ENCODE results near the gene NFASC. TPM values are rescaled to one million over a fixed set of nuclear protein-coding genes. Genes with fewer than 3 reads are reported as not detected.

The NFASC gene
- total RNA-seq, 1 donor from 2014 or later: 29.6 TPM

- Histone ChIP-seq H3K79me2 (ENCODE audit: insufficient read depth, low read length) (no peaks in the 10 kb centered on the region), H3K27me3 (ENCODE audit: insufficient read depth, low read length) (no peaks in the 10 kb centered on the region), H4K20me1 (ENCODE audit: insufficient read depth, low read length) (no peaks in the 10 kb centered on the region), H3K4me2 (ENCODE audit: low read length) (no peak overlapping the region), H3K36me3 (ENCODE audit: insufficient read depth, low read length) (no peaks in the 10 kb centered on the region), H3K4me3 (ENCODE audit: insufficient read depth, low read depth, low read length) (no peak overlapping the region), H2AFZ (ENCODE audit: low read depth, low read length) (no peak overlapping the region), H3K9me3 (ENCODE audit: insufficient read depth, low read depth, low read length) (no peaks in the 10 kb centered on the region), H3K27ac (ENCODE audit: low read depth, low read length) (no peak overlapping the region), H3K9ac (ENCODE audit: low read length) (no peak overlapping the region), H3K4me1 (ENCODE audit: insufficient read depth, low read length) (peaks cover 10% of the 10 kb centered on the region)
- H3K9me3 Mint-ChIP-seq (ENCODE audit: unreplicated experiment): peaks cover 8% of the 10 kb centered on the region
- peaks cover 16% of the 10 kb centered on the region for H3K4me1 Mint-ChIP-seq (ENCODE audit: low read depth, unreplicated experiment)
- no peak overlapping the region for H3K4me3 Mint-ChIP-seq (ENCODE audit: unreplicated experiment)
- H3K36me3 Mint-ChIP-seq (ENCODE audit: low read depth, unreplicated experiment): peaks cover 34% of the 10 kb centered on the region
- peaks cover 33% of the 10 kb centered on the region for H3K27me3 Mint-ChIP-seq (ENCODE audit: low read depth, unreplicated experiment)
- no peak overlapping the region for H3K27ac Mint-ChIP-seq (ENCODE audit: unreplicated experiment)
- no peak for FAIRE-seq
- TF ChIP-seq EZH2 (IDR thresholded peaks at IDR 0.05; ENCODE audit: insufficient read depth, low read length): no peak
- no peak for TF ChIP-seq CTCF (IDR thresholded peaks at IDR 0.05; ENCODE audit: insufficient read depth, low read depth, low read length)
- DNase-seq (ENCODE audit: low read depth): no peak
Measured at GRCh38 chr1:204968951-204969350, 98.3 kb downstream of the NFASC start.

- Histone ChIP-seq H4K20me1 (ENCODE audit: insufficient read depth, low read length) (no peaks in the 10 kb centered on the region), H3K36me3 (ENCODE audit: insufficient read depth, low read length) (no peaks in the 10 kb centered on the region), H3K4me2 (ENCODE audit: low read length) (no peak overlapping the region), H2AFZ (ENCODE audit: low read depth, low read length) (no peak overlapping the region), H3K9ac (ENCODE audit: low read length) (no peak overlapping the region), H3K27ac (ENCODE audit: low read depth, low read length) (no peak overlapping the region), H3K4me1 (ENCODE audit: insufficient read depth, low read length) (peaks cover 10% of the 10 kb centered on the region), H3K27me3 (ENCODE audit: insufficient read depth, low read length) (no peaks in the 10 kb centered on the region), H3K4me3 (ENCODE audit: insufficient read depth, low read depth, low read length) (no peak overlapping the region), H3K79me2 (ENCODE audit: insufficient read depth, low read length) (no peaks in the 10 kb centered on the region), H3K9me3 (ENCODE audit: insufficient read depth, low read depth, low read length) (no peaks in the 10 kb centered on the region)
- peaks cover 32% of the 10 kb centered on the region for H3K36me3 Mint-ChIP-seq (ENCODE audit: low read depth, unreplicated experiment)
- TF ChIP-seq CTCF (IDR thresholded peaks at IDR 0.05; ENCODE audit: insufficient read depth, low read depth, low read length): no peak
- no peak for TF ChIP-seq EZH2 (IDR thresholded peaks at IDR 0.05; ENCODE audit: insufficient read depth, low read length)
- H3K27me3 Mint-ChIP-seq (ENCODE audit: low read depth, unreplicated experiment): peaks cover 20% of the 10 kb centered on the region
- DNase-seq (ENCODE audit: low read depth): no peak
- H3K4me1 Mint-ChIP-seq (ENCODE audit: low read depth, unreplicated experiment): peaks cover 16% of the 10 kb centered on the region
- no peak overlapping the region for H3K27ac Mint-ChIP-seq (ENCODE audit: unreplicated experiment)
- FAIRE-seq: no peak
- H3K9me3 Mint-ChIP-seq (ENCODE audit: unreplicated experiment): peaks cover 4% of the 10 kb centered on the region
- no peak overlapping the region for H3K4me3 Mint-ChIP-seq (ENCODE audit: unreplicated experiment)
Measured at GRCh38 chr1:204970937-204971336, 100.3 kb downstream of the NFASC start.

GRCh38 chr1:204971517-204972336 lies 101.1 kb downstream of the NFASC start:
- peaks cover 2% of the 10 kb centered on the region for H3K9me3 Mint-ChIP-seq (ENCODE audit: unreplicated experiment)
- H3K4me1 Mint-ChIP-seq (ENCODE audit: low read depth, unreplicated experiment): peaks cover 16% of the 10 kb centered on the region
- no peak overlapping the region for H3K27ac ChIP-seq (ENCODE audit: low read depth, low read length)
- H3K4me3 ChIP-seq (ENCODE audit: insufficient read depth, low read depth, low read length): no peak overlapping the region
- no peaks in the 10 kb centered on the region for H4K20me1 ChIP-seq (ENCODE audit: insufficient read depth, low read length)
- no peak overlapping the region for H3K9ac ChIP-seq (ENCODE audit: low read length)
- H3K27me3 ChIP-seq (ENCODE audit: insufficient read depth, low read length): no peaks in the 10 kb centered on the region
- no peaks in the 10 kb centered on the region for H3K9me3 ChIP-seq (ENCODE audit: insufficient read depth, low read depth, low read length)
- FAIRE-seq (peak; percentile 80), DNase-seq (ENCODE audit: low read depth) (peak; percentile 77)
- H3K79me2 ChIP-seq (ENCODE audit: insufficient read depth, low read length): no peaks in the 10 kb centered on the region
- no peaks in the 10 kb centered on the region for H3K36me3 ChIP-seq (ENCODE audit: insufficient read depth, low read length)
- TF ChIP-seq CTCF (IDR thresholded peaks at IDR 0.05; ENCODE audit: insufficient read depth, low read depth, low read length) (no peak), EZH2 (IDR thresholded peaks at IDR 0.05; ENCODE audit: insufficient read depth, low read length) (no peak)
- H2AFZ ChIP-seq (ENCODE audit: low read depth, low read length): no peak overlapping the region
- peak overlapping the region; percentile 15 for H3K4me3 Mint-ChIP-seq (ENCODE audit: unreplicated experiment)
- H3K27me3 Mint-ChIP-seq (ENCODE audit: low read depth, unreplicated experiment): peaks cover 20% of the 10 kb centered on the region
- peaks cover 10% of the 10 kb centered on the region for H3K4me1 ChIP-seq (ENCODE audit: insufficient read depth, low read length)
- peak overlapping the region; percentile 26 for H3K4me2 ChIP-seq (ENCODE audit: low read length)
- H3K27ac Mint-ChIP-seq (ENCODE audit: unreplicated experiment): peak overlapping the region; percentile 69
- H3K36me3 Mint-ChIP-seq (ENCODE audit: low read depth, unreplicated experiment): peaks cover 28% of the 10 kb centered on the region

All from astrocyte (in vitro differentiated cells and primary cell).